K562 (cell line): ENCODE results near the gene RINL. TPM values are rescaled to one million over a fixed set of nuclear protein-coding genes. Genes with fewer than 3 reads are reported as not detected.

Source experiments
- ATAC-seq: fragments of 200-7000 bp; cut with Tn5 transposase; 3 replicates; pipeline ENCODE4 v1.9.1; 2020; ENCODE audit warnings: moderate library complexity
- BruUV-seq: library from RNA; stranded (reverse); fragments of 400-500 nt; replicated peaks from 2 replicates; lab custom pipeline; 2021; lab: Mats Ljungman, UMichigan
- CTCF ChIA-PET: fragments of 300-600 bp; formaldehyde crosslinking; extraction: SDS; loops from one replicate; lab custom pipeline; 2021; ENCODE audit warnings: low intra/inter-chr PET ratio; lab: Yijun Ruan, JAX
- POLR2A ChIA-PET: fragments of 300-600, 350-650 bp; sonication (Branson Sonifier 250); formaldehyde crosslinking; extraction: SDS; loops from one replicate; lab custom pipeline; 2021; ENCODE audit warnings: antibody characterized with exemption, inconsistent platforms; lab: Yijun Ruan, JAX
- DNase-seq, 4 experiments: peaks; one replicate each; pipeline versions ENCODE4 v3.0.0 to v3.0.0-alpha.2; 2011 to 2018; ENCODE audit warnings: low spot score in 3 of 4, mixed read lengths in 3 of 4; ENCODE audit errors: extremely low read depth in 1 of 4
- FAIRE-seq: peaks from 2 replicates; lab custom pipeline; 2011; peaks lifted over from hg19 to GRCh38; lab: Jason Lieb, UNC
- H2AFZ ChIP-seq: 2 replicates; pipeline ENCODE4 v1.6.0; 2011; ENCODE audit warnings: low read depth, low read length, control low read depth, inconsistent platforms
- H3K27ac ChIP-seq: fragments of 200-600 bp; 3 replicates; pipeline ENCODE4 v1.8.0; 2011; ENCODE audit warnings: low read depth, mild to moderate bottlenecking, control low read depth, inconsistent platforms, low read length, moderate library complexity, mixed read lengths; ENCODE audit errors: extremely low read depth
- H3K27me3 ChIP-seq, 2 experiments: fragments of 300-600 bp in 1 of 2; 2 replicates in 1 of 2; 3 replicates in 1 of 2; pipeline versions ENCODE4 v1.6.0 to v1.8.0; 2011; ENCODE audit warnings: inconsistent platforms in 2 of 2, low read length in 2 of 2, mild to moderate bottlenecking in 1 of 2, mixed read lengths in 1 of 2, moderate library complexity in 1 of 2; ENCODE audit not compliant: control insufficient read depth in 2 of 2, insufficient read depth in 2 of 2
- H3K36me3 ChIP-seq: fragments of 300-600 bp; 3 replicates; pipeline ENCODE4 v1.8.0; 2011; ENCODE audit warnings: mild to moderate bottlenecking, low read length, inconsistent platforms; ENCODE audit not compliant: control insufficient read depth, insufficient read depth
- H3K4me1 ChIP-seq, 2 experiments: fragments of 200-600 bp in 1 of 2; replicated peaks in 1 of 2; 2 replicates in 1 of 2; 3 replicates in 1 of 2; pipeline versions ENCODE4 v1.5.1 to v1.8.0; 2011; ENCODE audit warnings: inconsistent platforms in 2 of 2, low read length in 2 of 2, mild to moderate bottlenecking in 1 of 2, mixed read lengths in 1 of 2, moderate library complexity in 1 of 2; ENCODE audit not compliant: control insufficient read depth in 2 of 2, insufficient read depth in 2 of 2
- H3K4me2 ChIP-seq: 2 replicates; pipeline ENCODE4 v1.6.1; 2011; ENCODE audit warnings: low read length, control low read depth, inconsistent platforms, mixed read lengths; ENCODE audit not compliant: insufficient read depth
- H3K4me3 ChIP-seq: fragments of 200-600 bp; sonication (generic), shearing (Covaris generic); 2 replicates; pipeline ENCODE4 v1.5.1; 2016; ENCODE audit warnings: control low read depth, inconsistent platforms
- H3K79me2 ChIP-seq: fragments of 200-600 bp; 3 replicates; pipeline ENCODE4 v1.8.0; 2011; ENCODE audit warnings: low read length, inconsistent platforms; ENCODE audit not compliant: control insufficient read depth, insufficient read depth
- H3K9ac ChIP-seq, 2 experiments: 2 replicates each; pipeline versions ENCODE4 v1.6.0 to v1.6.1; 2011; ENCODE audit warnings: low read depth in 2 of 2, low read length in 2 of 2, control low read depth in 1 of 2, inconsistent platforms in 1 of 2, mild to moderate bottlenecking in 1 of 2, mixed read lengths in 1 of 2; ENCODE audit not compliant: insufficient read depth in 1 of 2
- H3K9me1 ChIP-seq: one replicate; pipeline ENCODE4 v1.6.0; 2011; ENCODE audit warnings: inconsistent platforms, mild to moderate bottlenecking, low read length, moderate library complexity; ENCODE audit not compliant: control insufficient read depth, insufficient read depth
- H3K9me3 ChIP-seq: replicated peaks from 2 replicates; pipeline ENCODE4 v1.5.1; 2011; ENCODE audit warnings: low read depth, low read length, inconsistent platforms; ENCODE audit not compliant: control insufficient read depth, insufficient read depth
- H4K20me1 ChIP-seq: replicated peaks from 2 replicates; pipeline ENCODE4 v1.6.1; 2011; ENCODE audit warnings: low read length, inconsistent platforms, mixed read lengths; ENCODE audit not compliant: control insufficient read depth, insufficient read depth
- ARID1B ChIP-seq: fragments of 450-650 bp; IDR thresholded peaks from 2 replicates; pipeline ENCODE4 v1.6.1; 2016; ENCODE audit warnings: antibody characterized with exemption, mild to moderate bottlenecking, inconsistent platforms
- DIDO1 ChIP-seq: fragments of 450-650 bp; IDR thresholded peaks from 2 replicates; pipeline ENCODE4 v1.6.1; 2016; ENCODE audit warnings: low read depth, missing biosample characterization, missing genetic modification characterization
- MBD2 ChIP-seq: sonication (generic); IDR thresholded peaks from 2 replicates; pipeline ENCODE4 v1.6.1; 2016; ENCODE audit warnings: low read depth, borderline replicate concordance
- POLR2AphosphoS5 ChIP-seq: IDR thresholded peaks from 2 replicates; pipeline ENCODE4 v1.6.1; 2011; ENCODE audit warnings: mild to moderate bottlenecking, low read depth, low read length, moderate library complexity; ENCODE audit not compliant: control insufficient read depth, insufficient read depth
- RBFOX2 ChIP-seq: fragments of 200-400 bp; formaldehyde crosslinking; IDR thresholded peaks from 2 replicates; pipeline ENCODE4 v1.6.1; 2017; ENCODE audit warnings: low read depth, mild to moderate bottlenecking, low read length, moderate library complexity
- SRSF1 ChIP-seq: fragments of 200-400 bp; formaldehyde crosslinking; IDR thresholded peaks from 2 replicates; pipeline ENCODE4 v1.6.1; 2017; ENCODE audit warnings: mild to moderate bottlenecking, low read depth, low read length, moderate library complexity
- ZBTB26 ChIP-seq: fragments of 450-650 bp; formaldehyde crosslinking; IDR thresholded peaks from 2 replicates; pipeline ENCODE4 v1.4.0; 2022; ENCODE audit warnings: missing genetic modification characterization
- ZNF274 ChIP-seq: IDR thresholded peaks from 2 replicates; pipeline ENCODE4 v1.6.1; 2011; ENCODE audit warnings: low read depth, mild to moderate bottlenecking, low read length, moderate library complexity, borderline replicate concordance
- WGBS: fragments of 100-300 bp; shearing (Covaris generic); methylation state at CpG from one replicate; pipeline ENCODE4 v1.1.6; 2016; ENCODE audit warnings: low coverage, mixed read lengths; ENCODE audit not compliant: insufficient coverage; ENCODE audit errors: missing lambda C conversion rate; 5-methylcytosine and 5-hydroxymethylcytosine counted together
- in situ Hi-C: fragments of 300-500 bp; cut with MboI; formaldehyde crosslinking; loops from 4 replicates; pipeline ENCODE4 v1.15.0; 2018; ENCODE audit warnings: inconsistent platforms, mixed read lengths
- intact Hi-C: fragments of 100-400 bp; cut with micrococcal nuclease; formaldehyde crosslinking; loops from 2 replicates; pipeline ENCODE4 v1.14.2; 2022
- polyA plus RNA-seq, 8 experiments: library from polyadenylated mRNA; depleted of rRNA in 4 of 8; stranded (reverse) in 5 of 8; unstranded in 3 of 8; fragments of >200 nt; fragmentation: Nextera tagmentation in 2 of 8; fragmentation: Illumina TruSeq in 1 of 8; extraction: Ambion mirVana in 2 of 8; extraction: Trizol in 1 of 8; gene quantifications; 2 replicates each; pipeline versions ENCODE4 v1.2.1 to v1.2.3, GENCODE V29; 2011 to 2014; ENCODE audit warnings: inconsistent platforms in 1 of 8, missing spikeins in 1 of 8
- total RNA-seq, 7 experiments: library from RNA; depleted of rRNA in 6 of 7; stranded (reverse); fragments of >200 nt in 6 of 7; fragmentation: Illumina TruSeq in 2 of 7; extraction: Trizol in 2 of 7; gene quantifications; 2 replicates each; pipeline versions ENCODE4 v1.2.1 to v1.2.3, GENCODE V29; 2011 to 2021; ENCODE audit warnings: low replicate concordance in 1 of 7
- TF ChIP-seq, protein P1 (sequence below): IDR thresholded peaks from 3 replicates; pipeline ENCODE4 v1.6.1; 2011; ENCODE audit warnings: borderline replicate concordance, mild to moderate bottlenecking, moderate library complexity; ENCODE audit not compliant: insufficient read length; ENCODE audit errors: extremely low read depth

RINL gene
- total and polyA plus RNA-seq, 9 of the 15 experiments (the other 6 are each of a cell fraction or from before 2014, with no cell fraction given): 0.82 to 10.9 (median 4.9) TPM

DNA sequence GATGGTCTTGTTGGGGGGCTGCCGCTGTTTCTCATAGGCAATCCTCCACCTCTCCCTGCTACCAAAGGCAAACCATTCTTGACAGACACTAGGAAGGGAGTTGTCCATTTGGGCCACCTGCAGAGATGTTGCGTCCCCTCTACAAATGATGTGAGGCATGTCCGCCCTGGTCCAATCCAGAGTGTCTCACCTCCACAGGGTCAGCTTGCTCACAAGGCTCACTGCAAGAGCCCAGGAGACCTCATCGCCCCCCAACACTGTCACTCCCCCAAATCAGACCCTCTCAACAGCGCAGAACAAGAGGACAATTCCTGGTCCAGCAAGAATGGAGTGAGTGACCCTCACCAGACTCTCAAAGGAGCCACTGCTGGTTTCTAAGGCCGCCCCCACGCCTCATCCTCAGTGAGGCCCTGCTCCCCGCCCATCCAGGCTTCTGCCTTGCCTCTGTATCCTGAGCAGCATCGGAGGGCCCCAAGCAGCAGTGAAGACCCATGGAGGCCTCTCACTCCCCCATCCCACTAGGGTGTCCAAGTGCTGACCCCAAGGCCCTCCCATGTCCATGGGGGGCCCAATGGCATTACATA is 34.8 kb downstream of the RINL start:
- TF ChIP-seq MBD2 (no peak), RBFOX2 (peak; percentile 38; the same call in 1 of the 2 replicates), POLR2AphosphoS5 (peak; percentile 0; the same call in 1 of the 2 replicates), ARID1B (no peak), DIDO1 (tag) (no peak), ZNF274 (no peak), ZBTB26 (no peak), SRSF1 (no peak)
- TF ChIP-seq, protein P1, sequence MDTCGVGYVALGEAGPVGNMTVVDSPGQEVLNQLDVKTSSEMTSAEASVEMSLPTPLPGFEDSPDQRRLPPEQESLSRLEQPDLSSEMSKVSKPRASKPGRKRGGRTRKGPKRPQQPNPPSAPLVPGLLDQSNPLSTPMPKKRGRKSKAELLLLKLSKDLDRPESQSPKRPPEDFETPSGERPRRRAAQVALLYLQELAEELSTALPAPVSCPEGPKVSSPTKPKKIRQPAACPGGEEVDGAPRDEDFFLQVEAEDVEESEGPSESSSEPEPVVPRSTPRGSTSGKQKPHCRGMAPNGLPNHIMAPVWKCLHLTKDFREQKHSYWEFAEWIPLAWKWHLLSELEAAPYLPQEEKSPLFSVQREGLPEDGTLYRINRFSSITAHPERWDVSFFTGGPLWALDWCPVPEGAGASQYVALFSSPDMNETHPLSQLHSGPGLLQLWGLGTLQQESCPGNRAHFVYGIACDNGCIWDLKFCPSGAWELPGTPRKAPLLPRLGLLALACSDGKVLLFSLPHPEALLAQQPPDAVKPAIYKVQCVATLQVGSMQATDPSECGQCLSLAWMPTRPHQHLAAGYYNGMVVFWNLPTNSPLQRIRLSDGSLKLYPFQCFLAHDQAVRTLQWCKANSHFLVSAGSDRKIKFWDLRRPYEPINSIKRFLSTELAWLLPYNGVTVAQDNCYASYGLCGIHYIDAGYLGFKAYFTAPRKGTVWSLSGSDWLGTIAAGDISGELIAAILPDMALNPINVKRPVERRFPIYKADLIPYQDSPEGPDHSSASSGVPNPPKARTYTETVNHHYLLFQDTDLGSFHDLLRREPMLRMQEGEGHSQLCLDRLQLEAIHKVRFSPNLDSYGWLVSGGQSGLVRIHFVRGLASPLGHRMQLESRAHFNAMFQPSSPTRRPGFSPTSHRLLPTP: no peak
- 93% methylated on average over 9 of the region's 9 CpGs for WGBS
- H3K4me1 ChIP-seq: peaks cover 7 to 17% of the 10 kb centered on the region in 2 experiments; a peak in 4 of 5 replicates
- no peak overlapping the region for H3K4me3 ChIP-seq
- peak overlapping the region in 1 of 2 experiments; percentile 76; a peak in 2 of 4 replicates for H3K9ac ChIP-seq
- ChIA-PET POLR2A (interaction anchor here (1.4 to 1.6 kb wide), 2 partner anchors 7 to 9 kb away, joined by 4 to 6 read pairs; no protein-coding TSS in a partner anchor), CTCF (no interaction called here)
- H3K4me2 ChIP-seq: no peak overlapping the region
- no peaks in the 10 kb centered on the region for H3K9me1 ChIP-seq
- in situ Hi-C loops (no loop called here), intact Hi-C loops (no loop called here)
- H3K27ac ChIP-seq: no peak overlapping the region; the same call in 2 of the 3 replicates
- H2AFZ ChIP-seq: no peak overlapping the region
- peaks cover 73% of the 10 kb centered on the region for H3K79me2 ChIP-seq
- peak in 2 of 4 experiments; percentile 2 to 18 for DNase-seq
- H3K36me3 ChIP-seq: peaks cover 99% of the 10 kb centered on the region
- no peaks in the 10 kb centered on the region for H3K27me3 ChIP-seq
- no TSS peak for BruUV-seq
- H4K20me1 ChIP-seq: peaks cover 24% of the 10 kb centered on the region
- no peaks in the 10 kb centered on the region for H3K9me3 ChIP-seq
- FAIRE-seq: no peak
- ATAC-seq: no peak
